ENCODE measurements around the gene RIPK3.

GRCh38 chr14:24324024-24324423, 15.8 kb downstream of the RIPK3 start:
- no peak for TF ChIP-seq CTCF (IDR thresholded peaks at IDR 0.05)
- no peak for TF ChIP-seq POLR2AphosphoS5 (IDR thresholded peaks at IDR 0.05)
